GM21737 (cell line): ENCODE measurements around the gene CSF2.

Experiments used
- ATAC-seq: cut with Tn5 transposase; IDR thresholded peaks from one replicate; pipeline ENCODE4 v1.9.1; 2021; ENCODE audit warnings: mild to moderate bottlenecking, moderate library complexity; ENCODE audit not compliant: unreplicated experiment

The CSF2 gene

GRCh38 chr5:132067941-132068808 lies 5.4 kb upstream of the CSF2 start:
- no peak for ATAC-seq

DNA sequence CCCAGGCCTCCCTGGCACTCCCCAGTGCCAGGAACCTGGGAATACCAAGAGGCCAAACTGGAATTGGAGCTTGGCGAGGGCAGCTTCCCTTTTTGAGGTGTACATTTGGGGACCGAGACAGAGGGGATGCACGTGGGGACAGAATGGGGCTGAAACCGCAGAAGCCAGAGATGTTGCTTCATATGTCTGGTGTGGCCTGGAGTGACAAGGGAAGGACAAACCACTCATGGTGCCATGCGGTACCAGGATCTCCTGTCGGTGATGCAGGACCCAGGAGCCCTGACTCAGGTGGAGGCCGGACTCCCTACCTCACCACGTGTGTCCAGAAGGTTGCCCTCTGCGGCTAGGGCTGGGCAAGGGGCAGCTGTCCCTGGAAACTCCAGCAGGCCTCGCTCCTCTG lies 4.0 kb upstream of the CSF2 start:
- no peak for ATAC-seq

GRCh38 chr5:132069994-132070393 lies 3.6 kb upstream of the CSF2 start:
- no peak for ATAC-seq

GRCh38 chr5:132070460-132071337 lies 2.9 kb upstream of the CSF2 start:
- no peak for ATAC-seq

- no peak for ATAC-seq
Measured at GRCh38 chr5:132071338-132071707, 2.3 kb upstream of the CSF2 start.

GRCh38 chr5:132072070-132072469 lies 1.5 kb upstream of the CSF2 start:
- no peak for ATAC-seq

- ATAC-seq: no peak
Measured at GRCh38 chr5:132072528-132072927, 1.1 kb upstream of the CSF2 start.

- no peak for ATAC-seq
Measured at GRCh38 chr5:132074091-132074771, 642 bp downstream of the CSF2 start.

DNA sequence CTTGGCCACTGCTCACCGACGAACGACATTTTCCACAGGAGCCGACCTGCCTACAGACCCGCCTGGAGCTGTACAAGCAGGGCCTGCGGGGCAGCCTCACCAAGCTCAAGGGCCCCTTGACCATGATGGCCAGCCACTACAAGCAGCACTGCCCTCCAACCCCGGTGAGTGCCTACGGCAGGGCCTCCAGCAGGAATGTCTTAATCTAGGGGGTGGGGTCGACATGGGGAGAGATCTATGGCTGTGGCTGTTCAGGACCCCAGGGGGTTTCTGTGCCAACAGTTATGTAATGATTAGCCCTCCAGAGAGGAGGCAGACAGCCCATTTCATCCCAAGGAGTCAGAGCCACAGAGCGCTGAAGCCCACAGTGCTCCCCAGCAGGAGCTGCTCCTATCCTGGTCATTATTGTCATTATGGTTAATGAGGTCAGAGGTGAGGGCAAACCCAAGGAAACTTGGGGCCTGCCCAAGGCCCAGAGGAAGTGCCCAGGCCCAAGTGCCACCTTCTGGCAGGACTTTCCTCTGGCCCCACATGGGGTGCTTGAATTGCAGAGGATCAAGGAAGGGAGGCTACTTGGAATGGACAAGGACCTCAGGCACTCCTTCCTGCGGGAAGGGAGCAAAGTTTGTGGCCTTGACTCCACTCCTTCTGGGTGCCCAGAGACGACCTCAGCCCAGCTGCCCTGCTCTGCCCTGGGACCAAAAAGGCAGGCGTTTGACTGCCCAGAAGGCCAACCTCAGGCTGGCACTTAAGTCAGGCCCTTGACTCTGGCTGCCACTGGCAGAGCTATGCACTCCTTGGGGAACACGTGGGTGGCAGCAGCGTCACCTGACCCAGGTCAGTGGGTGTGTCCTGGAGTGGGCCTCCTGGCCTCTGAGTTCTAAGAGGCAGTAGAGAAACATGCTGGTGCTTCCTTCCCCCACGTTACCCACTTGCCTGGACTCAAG lies 1.5 kb downstream of the CSF2 start:
- ATAC-seq: no peak

DNA sequence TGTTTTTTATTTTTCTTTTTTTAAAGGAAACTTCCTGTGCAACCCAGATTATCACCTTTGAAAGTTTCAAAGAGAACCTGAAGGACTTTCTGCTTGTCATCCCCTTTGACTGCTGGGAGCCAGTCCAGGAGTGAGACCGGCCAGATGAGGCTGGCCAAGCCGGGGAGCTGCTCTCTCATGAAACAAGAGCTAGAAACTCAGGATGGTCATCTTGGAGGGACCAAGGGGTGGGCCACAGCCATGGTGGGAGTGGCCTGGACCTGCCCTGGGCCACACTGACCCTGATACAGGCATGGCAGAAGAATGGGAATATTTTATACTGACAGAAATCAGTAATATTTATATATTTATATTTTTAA lies 2.1 kb downstream of the CSF2 start:
- no peak for ATAC-seq

DNA sequence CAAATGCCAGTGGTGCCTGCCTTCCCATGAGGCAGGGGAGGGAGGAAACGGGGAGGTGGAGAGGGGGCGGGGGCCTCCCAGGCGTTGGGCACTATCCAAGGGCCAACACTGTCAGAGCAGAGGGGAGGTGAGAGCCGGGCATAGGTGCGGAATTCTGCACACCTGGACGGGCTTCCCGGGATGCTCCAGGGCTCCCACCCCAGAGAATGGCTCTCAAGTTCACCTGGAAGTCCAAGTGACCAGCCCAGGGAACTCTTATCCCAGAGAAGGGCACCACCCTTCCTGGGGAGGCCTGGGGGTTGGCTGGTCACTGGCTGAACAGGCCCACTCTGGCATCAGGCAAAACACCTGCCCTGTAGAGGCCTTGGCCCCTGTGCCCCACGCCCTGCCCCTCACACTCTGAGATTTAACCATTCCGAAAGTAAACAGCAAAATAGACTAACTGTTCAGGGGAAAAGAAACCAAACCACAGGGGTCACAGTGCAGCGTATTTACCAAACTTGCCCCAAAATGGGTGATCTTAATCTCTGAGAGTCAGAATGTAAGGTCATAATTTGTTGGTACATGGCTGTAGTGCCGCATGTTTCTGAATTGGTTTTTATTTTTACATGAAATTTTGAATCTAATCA lies 2.7 kb downstream of the CSF2 start:
- no peak for ATAC-seq

- ATAC-seq: no peak
Measured at GRCh38 chr5:132076983-132077382, 3.4 kb downstream of the CSF2 start.

DNA sequence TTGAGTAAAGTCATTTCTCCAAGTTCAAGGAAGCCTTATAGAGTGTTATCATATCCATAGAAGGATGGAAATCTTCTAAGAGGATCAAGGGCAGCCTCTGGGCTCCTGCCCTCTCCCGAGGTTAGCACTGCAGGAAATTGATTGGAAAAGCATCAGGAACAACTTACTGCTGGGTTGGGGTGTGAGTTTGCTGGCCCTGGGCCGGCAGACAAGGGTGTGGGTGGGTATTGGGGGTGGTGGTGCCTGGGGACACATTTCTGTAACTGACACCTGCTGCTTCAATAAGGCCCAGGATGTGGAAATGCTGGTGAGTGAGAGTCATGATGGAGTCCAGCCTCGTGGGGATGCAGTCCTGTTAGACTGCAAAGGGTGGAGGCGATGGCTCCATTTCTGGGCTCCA lies 5.5 kb downstream of the CSF2 start:
- no peak for ATAC-seq

DNA sequence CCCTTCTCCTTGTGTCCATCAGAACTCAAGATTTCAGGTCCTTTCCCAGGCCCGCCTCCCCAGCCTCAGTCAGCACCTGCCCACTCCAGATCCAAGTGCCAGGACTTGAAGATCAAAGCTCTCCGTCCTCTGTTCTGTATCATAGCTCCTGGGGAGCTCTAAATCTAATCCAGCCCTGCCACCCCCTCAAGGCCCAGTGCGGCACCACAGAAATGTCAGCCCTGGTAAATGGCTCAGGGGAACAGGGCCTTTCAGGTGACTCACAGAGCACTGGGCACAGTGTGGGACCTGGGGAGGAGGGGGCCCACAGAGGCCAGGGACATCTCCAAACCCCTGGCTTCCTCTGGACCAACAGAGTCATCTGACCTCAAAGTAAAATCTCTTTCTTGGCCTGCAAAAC lies 6.0 kb downstream of the CSF2 start:
- ATAC-seq: no peak

GRCh38 chr5:132080595-132080994 lies 7.0 kb downstream of the CSF2 start:
- ATAC-seq: no peak

- no peak for ATAC-seq
Measured at GRCh38 chr5:132081458-132081857, 7.9 kb downstream of the CSF2 start.

DNA sequence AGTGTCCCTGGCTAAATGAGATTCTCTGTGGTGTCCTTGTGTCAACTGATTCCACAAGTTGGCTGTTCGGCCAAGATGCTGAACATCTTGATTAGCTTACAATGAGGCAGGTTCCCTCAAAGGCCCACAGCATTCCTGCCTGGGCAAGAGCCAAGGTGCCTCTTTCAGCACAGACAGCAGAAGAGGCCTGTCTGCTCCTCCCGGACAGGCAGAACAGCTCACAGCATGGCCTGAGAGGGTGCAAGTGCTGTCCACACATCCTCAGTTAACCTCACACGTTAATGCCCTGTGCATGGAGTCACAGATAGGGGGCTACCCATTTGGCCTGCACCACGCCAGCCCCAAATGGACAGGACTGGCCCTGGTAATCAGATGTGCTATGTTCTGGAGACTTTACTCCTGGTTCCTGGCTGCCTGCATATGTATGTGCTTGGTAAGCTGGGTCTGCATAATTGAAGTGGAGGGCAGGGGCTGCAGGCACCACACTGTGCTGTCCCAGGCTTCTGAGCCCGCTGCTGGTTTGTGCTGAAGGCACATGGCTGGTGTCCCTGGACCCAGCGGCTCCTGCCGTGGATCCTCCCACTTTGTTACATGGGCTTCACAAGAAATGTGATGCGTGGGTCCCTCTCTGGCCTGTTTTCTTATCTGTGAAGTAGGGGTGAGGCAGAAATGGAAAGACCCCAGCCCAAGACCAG lies 8.9 kb downstream of the CSF2 start:
- ATAC-seq: no peak

DNA sequence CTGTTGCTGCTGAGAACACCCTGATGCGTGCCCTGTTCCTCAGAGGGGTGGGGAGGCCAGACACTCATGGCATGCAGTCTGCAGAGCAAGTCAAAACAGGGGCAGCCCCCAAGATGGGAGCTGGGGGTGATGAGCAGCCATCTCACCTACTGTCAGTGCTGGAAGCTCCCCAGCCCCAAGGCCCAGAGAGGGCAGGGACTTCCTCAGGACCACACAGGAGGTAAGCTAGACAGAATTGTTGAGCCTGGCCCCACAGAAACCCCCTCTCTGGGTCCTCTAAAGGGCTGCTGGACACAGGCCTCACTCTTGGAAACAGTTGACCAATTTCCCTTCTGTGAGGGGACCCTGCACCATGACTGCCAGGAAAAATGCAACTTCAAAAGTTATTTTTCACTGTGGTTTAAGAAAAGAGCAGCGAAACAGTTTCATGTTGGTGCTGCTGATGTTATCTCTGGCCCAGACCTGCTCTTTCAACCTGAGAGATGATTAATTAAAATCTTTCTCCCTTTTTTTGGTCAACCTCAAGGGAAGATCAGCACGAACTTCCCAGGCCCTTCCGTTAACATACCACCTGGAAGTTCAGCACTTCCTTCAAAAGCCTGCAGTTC lies 9.6 kb downstream of the CSF2 start:
- ATAC-seq: no peak

GRCh38 chr5:132085686-132086085 lies 12.1 kb downstream of the CSF2 start:
- ATAC-seq: no peak
